IMR-90 (cell line): Measurements from ENCODE around the gene S1PR4. TPM values are rescaled to one million over a fixed set of nuclear protein-coding genes. Genes with fewer than 3 reads are reported as not detected.

Experiments used
- ATAC-seq: fragments of 200-7000 bp; cut with Tn5 transposase; 2 replicates; pipeline ENCODE4 v1.9.1; 2020; ENCODE audit warnings: low read depth, mild to moderate bottlenecking, moderate library complexity
- BruUV-seq: library from RNA; stranded (reverse); fragments of 400-500 nt; replicated peaks from 2 replicates; lab custom pipeline; 2021; lab: Mats Ljungman, UMichigan
- CTCF ChIA-PET: fragments of 300-600 bp; formaldehyde crosslinking; extraction: SDS; loops from one replicate; lab custom pipeline; 2021; ENCODE audit warnings: antibody characterized with exemption; lab: Yijun Ruan, JAX
- POLR2A ChIA-PET: fragments of 300-600 bp; sonication (Branson Sonifier 250); formaldehyde crosslinking; loops from one replicate; lab custom pipeline; 2022; ENCODE audit warnings: antibody characterized with exemption; ENCODE audit not compliant: unreplicated experiment; lab: Charles Lee
- DNase-seq: peaks from one replicate; pipeline ENCODE4 v3.0.0; 2013
- H2AFZ ChIP-seq: replicated peaks from 2 replicates; pipeline ENCODE3; 2013; ENCODE audit warnings: low read length, mild to moderate bottlenecking; ENCODE audit not compliant: poor library complexity
- H2AK5ac ChIP-seq: 2 replicates; pipeline ENCODE4 v1.6.1; 2013; ENCODE audit warnings: low read depth, low read length, inconsistent platforms
- H2AK9ac ChIP-seq: replicated peaks from 2 replicates; pipeline ENCODE3; 2013; ENCODE audit warnings: mild to moderate bottlenecking, low read depth, low read length, moderate library complexity; ENCODE audit not compliant: poor library complexity
- H2BK120ac ChIP-seq: 2 replicates; pipeline ENCODE4 v1.6.1; 2013; ENCODE audit warnings: low read depth, low read length, inconsistent platforms
- H2BK15ac ChIP-seq: 3 replicates; pipeline ENCODE4 v1.6.1; 2013; ENCODE audit warnings: low read depth, low read length, inconsistent platforms
- H2BK20ac ChIP-seq: 2 replicates; pipeline ENCODE4 v1.6.1; 2013; ENCODE audit warnings: low read depth, mild to moderate bottlenecking, inconsistent platforms, low read length, moderate library complexity
- H2BK5ac ChIP-seq: 2 replicates; pipeline ENCODE4 v1.6.1; 2013; ENCODE audit warnings: mild to moderate bottlenecking, low read depth, low read length, inconsistent platforms; ENCODE audit not compliant: poor library complexity, severe bottlenecking
- H3K14ac ChIP-seq: replicated peaks from 2 replicates; pipeline ENCODE4 v1.6.1; 2013; ENCODE audit warnings: low read depth, low read length, inconsistent platforms
- H3K18ac ChIP-seq: 2 replicates; pipeline ENCODE4 v1.6.1; 2013; ENCODE audit warnings: low read depth, low read length, control low read depth
- H3K23ac ChIP-seq: 2 replicates; pipeline ENCODE4 v1.6.1; 2013; ENCODE audit warnings: low read depth, low read length, inconsistent platforms
- H3K27ac ChIP-seq: 2 replicates; pipeline ENCODE4 v1.5.1; 2013; ENCODE audit warnings: mild to moderate bottlenecking, control low read depth, low read length; ENCODE audit not compliant: insufficient read depth
- H3K27me3 ChIP-seq: 2 replicates; pipeline ENCODE4 v1.6.1; 2013; ENCODE audit warnings: low read length; ENCODE audit not compliant: control insufficient read depth, insufficient read depth
- H3K36me3 ChIP-seq: 2 replicates; pipeline ENCODE4 v1.6.1; 2013; ENCODE audit warnings: low read length, mixed read lengths; ENCODE audit not compliant: control insufficient read depth, insufficient read depth
- H3K4ac ChIP-seq: 2 replicates; pipeline ENCODE4 v1.6.1; 2013; ENCODE audit warnings: low read depth, low read length, inconsistent platforms
- H3K4me1 ChIP-seq: 2 replicates; pipeline ENCODE4 v1.6.1; 2013; ENCODE audit warnings: low read length, mixed read lengths; ENCODE audit not compliant: control insufficient read depth, insufficient read depth
- H3K4me2 ChIP-seq: 2 replicates; pipeline ENCODE4 v1.6.1; 2013; ENCODE audit warnings: low read depth, mild to moderate bottlenecking, control low read depth, low read length, moderate library complexity
- H3K4me3 ChIP-seq: 2 replicates; pipeline ENCODE4 v1.5.1; 2013; ENCODE audit warnings: low read depth, mild to moderate bottlenecking, control low read depth, low read length, moderate library complexity; ENCODE audit not compliant: insufficient read depth
- H3K56ac ChIP-seq: 2 replicates; pipeline ENCODE4 v1.6.1; 2013; ENCODE audit warnings: low read length, inconsistent platforms; ENCODE audit not compliant: insufficient read depth; ENCODE audit errors: extremely low read depth
- H3K79me1 ChIP-seq, 2 experiments: 2 replicates each; pipeline ENCODE4 v1.6.1; 2013; ENCODE audit warnings: low read length in 2 of 2, inconsistent platforms in 1 of 2, low read depth in 1 of 2
- H3K9ac ChIP-seq: 2 replicates; pipeline ENCODE4 v1.6.1; 2013; ENCODE audit warnings: low read depth, low read length, control low read depth
- H3K9me1 ChIP-seq: 2 replicates; pipeline ENCODE4 v1.6.1; 2013; ENCODE audit warnings: low read length, inconsistent platforms; ENCODE audit not compliant: insufficient read depth
- H3K9me3 ChIP-seq: 2 replicates; pipeline ENCODE4 v1.6.1; 2013; ENCODE audit warnings: low read length; ENCODE audit not compliant: control insufficient read depth, insufficient read depth
- H4K20me1 ChIP-seq: 2 replicates; pipeline ENCODE4 v1.6.1; 2013; ENCODE audit warnings: low read length, inconsistent platforms; ENCODE audit not compliant: insufficient read depth
- H4K5ac ChIP-seq: 2 replicates; pipeline ENCODE4 v1.6.1; 2013; ENCODE audit warnings: mild to moderate bottlenecking, low read depth, low read length, control low read depth
- H4K8ac ChIP-seq, 2 experiments: 2 replicates each; pipeline ENCODE4 v1.6.1; 2013; ENCODE audit warnings: low read depth in 2 of 2, low read length in 2 of 2, control low read depth in 1 of 2, inconsistent platforms in 1 of 2
- H4K91ac ChIP-seq: 2 replicates; pipeline ENCODE4 v1.6.1; 2013; ENCODE audit warnings: low read depth, low read length, inconsistent platforms; ENCODE audit not compliant: insufficient read depth
- BHLHE40 ChIP-seq: fragments of 150-350 bp; IDR thresholded peaks from 2 replicates; pipeline ENCODE4 v1.6.1; 2016; ENCODE audit warnings: mild to moderate bottlenecking, low read depth, low read length
- MXI1 ChIP-seq: IDR thresholded peaks from 2 replicates; pipeline ENCODE4 v1.6.1; 2012; ENCODE audit warnings: low read depth, mild to moderate bottlenecking, low read length, moderate library complexity, borderline replicate concordance
- NFE2L2 ChIP-seq: fragments of 150-350 bp; IDR thresholded peaks from 2 replicates; pipeline ENCODE4 v1.6.1; 2016; ENCODE audit warnings: low read depth, mild to moderate bottlenecking, low read length
- POLR2A ChIP-seq: IDR thresholded peaks from 2 replicates; pipeline ENCODE4 v1.6.1; 2012; ENCODE audit warnings: mild to moderate bottlenecking, low read depth, low read length
- RCOR1 ChIP-seq: IDR thresholded peaks from 2 replicates; pipeline ENCODE4 v1.6.1; 2012; ENCODE audit warnings: mild to moderate bottlenecking, low read length, improper control_type of control experiment; ENCODE audit not compliant: insufficient replicate concordance
- RFX5 ChIP-seq: IDR thresholded peaks from 2 replicates; pipeline ENCODE4 v1.8.0; 2012; ENCODE audit warnings: low read depth, mild to moderate bottlenecking, low read length, moderate library complexity
- WGBS, 2 experiments: methylation state at CpG; one replicate each; pipeline versions ENCODE4 v1.1.5 to v1.1.7; 2013; ENCODE audit warnings: missing lambda C conversion rate in 2 of 2; ENCODE audit not compliant: insufficient read length in 1 of 2; ENCODE audit errors: extremely low coverage in 2 of 2; 5-methylcytosine and 5-hydroxymethylcytosine counted together
- dilution Hi-C: fragments of 300-500 bp; cut with HindIII; formaldehyde crosslinking; loops from one replicate; pipeline ENCODE4 v1.14.3; 2018; ENCODE audit warnings: low sequenced_read_pairs; ENCODE audit not compliant: unreplicated experiment
- in situ Hi-C: fragments of 300-500 bp; cut with MboI; formaldehyde crosslinking; loops from 3 replicates; pipeline ENCODE4 v1.14.3; 2019; ENCODE audit warnings: low sequenced_read_pairs, inconsistent platforms, mixed read lengths
- intact Hi-C: fragments of 100-400 bp; cut with micrococcal nuclease; formaldehyde crosslinking; loops from 2 replicates; pipeline ENCODE4 v1.10.0; 2022
- polyA plus RNA-seq, 3 experiments: library from polyadenylated mRNA; depleted of rRNA; stranded (reverse); fragments of >200 nt; gene quantifications; 2 replicates each; pipeline ENCODE4 v1.2.3, GENCODE V29; 2012; ENCODE audit warnings: low replicate concordance in 1 of 3
- total RNA-seq: library from RNA; depleted of rRNA; stranded (reverse); fragments of >200 nt; gene quantifications from 2 replicates; pipeline ENCODE4 v1.2.3, GENCODE V29; 2012

The S1PR4 gene
- total and polyA plus RNA-seq, 2 of the 4 experiments (the other 2 are of a cell fraction): not detected

- Histone ChIP-seq H3K14ac (no peak overlapping the region), H3K79me1 (peaks cover 0 to 2% of the 10 kb centered on the region in 2 experiments; a peak in 2 of 4 replicates), H3K4me3 (no peak overlapping the region), H3K9me1 (no peaks in the 10 kb centered on the region), H3K18ac (no peak overlapping the region), H3K9ac (no peak overlapping the region), H2AK5ac (no peak overlapping the region), H4K8ac (no peak overlapping the region), H3K56ac (no peak overlapping the region), H3K4me2 (no peak overlapping the region), H2BK20ac (no peak overlapping the region), H3K27ac (no peak overlapping the region), H3K23ac (no peak overlapping the region), H2BK120ac (no peak overlapping the region), H3K27me3 (no peaks in the 10 kb centered on the region), H2AFZ (no peak overlapping the region), H2AK9ac (no peak overlapping the region), H3K36me3 (peaks cover 33% of the 10 kb centered on the region), H3K9me3 (no peaks in the 10 kb centered on the region), H3K4me1 (no peaks in the 10 kb centered on the region), H4K5ac (no peak overlapping the region), H3K4ac (no peak overlapping the region), H4K20me1 (no peaks in the 10 kb centered on the region), H2BK15ac (no peak overlapping the region), H4K91ac (no peak overlapping the region), H2BK5ac (no peak overlapping the region)
- no peak for ATAC-seq
- BruUV-seq: no TSS peak
- dilution Hi-C loops: no loop called here
- intact Hi-C loops: no loop called here
- CTCF ChIA-PET: interaction anchor here (1.3 kb wide), 1 partner anchor 14 kb away, joined by 3 read pairs; no protein-coding TSS in a partner anchor
- 94% methylated on average over 6 of the region's 14 CpGs; no CpG with 5 or more reads in 1 of the 2 experiments for WGBS, 2 experiments
- POLR2A ChIA-PET: no interaction called here
- TF ChIP-seq POLR2A (no peak), RFX5 (no peak), RCOR1 (no peak), NFE2L2 (no peak), BHLHE40 (no peak), MXI1 (no peak)
- DNase-seq: no peak
- in situ Hi-C loops: no loop called here
Observed at GRCh38 chr19:3201911-3202310, 23.3 kb downstream of the S1PR4 start.
